GM19025 (cell line): ENCODE results near the gene PATJ.
"Not testable (repeated sequence)": the region's sequence is repeated elsewhere in the genome, so short reads cannot be mapped to it uniquely, and the experiment has no call there.

ENCODE experiments used
- ATAC-seq: cut with Tn5 transposase; IDR thresholded peaks from one replicate; pipeline ENCODE4 v1.9.1; 2021; ENCODE audit warnings: mild to moderate bottlenecking, low read depth, moderate library complexity; ENCODE audit not compliant: unreplicated experiment

PATJ gene

DNA sequence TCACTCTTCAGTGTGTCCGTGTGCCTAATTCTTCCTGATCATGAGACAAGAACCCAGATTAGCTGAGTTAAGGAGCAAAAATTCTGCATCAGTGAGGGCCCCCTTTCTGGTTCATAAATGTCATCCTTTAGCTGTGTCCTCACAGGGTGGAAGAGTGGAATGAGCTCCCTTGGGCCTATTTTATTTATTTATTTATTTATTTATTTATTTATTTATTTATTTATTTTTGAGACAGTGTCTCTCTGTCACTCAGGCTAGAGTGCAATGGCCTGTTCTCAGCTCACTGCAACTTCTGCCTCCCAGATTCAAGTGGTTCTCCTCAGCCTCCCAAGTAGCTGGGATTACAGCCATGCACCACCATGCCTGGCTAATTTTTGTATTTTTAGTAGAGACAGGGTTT, 131.7 kb downstream of the PATJ start:
- ATAC-seq = no peak

DNA sequence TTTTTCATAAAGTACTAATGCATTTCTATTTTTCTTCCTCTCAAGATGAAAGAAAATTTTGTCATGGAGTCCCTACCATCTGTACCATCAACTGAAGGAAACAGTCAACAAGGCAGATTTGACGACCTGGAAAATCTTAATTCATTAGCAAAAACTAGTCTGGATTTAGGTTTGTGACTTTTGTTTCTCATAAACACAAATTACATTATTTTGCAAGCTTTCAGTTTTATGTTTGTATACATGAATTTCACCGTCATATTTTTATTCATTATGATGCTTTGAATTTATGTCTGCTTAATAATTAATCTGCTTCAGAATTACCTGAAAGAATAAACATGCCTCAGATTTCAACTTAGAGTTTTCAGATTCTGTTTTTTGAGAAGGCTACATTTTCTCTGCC, 132.9 kb downstream of the PATJ start:
- ATAC-seq = no peak

- not testable (repeated sequence) for ATAC-seq
Observed at GRCh38 chr1:61879887-61880474, 137.7 kb downstream of the PATJ start.

DNA sequence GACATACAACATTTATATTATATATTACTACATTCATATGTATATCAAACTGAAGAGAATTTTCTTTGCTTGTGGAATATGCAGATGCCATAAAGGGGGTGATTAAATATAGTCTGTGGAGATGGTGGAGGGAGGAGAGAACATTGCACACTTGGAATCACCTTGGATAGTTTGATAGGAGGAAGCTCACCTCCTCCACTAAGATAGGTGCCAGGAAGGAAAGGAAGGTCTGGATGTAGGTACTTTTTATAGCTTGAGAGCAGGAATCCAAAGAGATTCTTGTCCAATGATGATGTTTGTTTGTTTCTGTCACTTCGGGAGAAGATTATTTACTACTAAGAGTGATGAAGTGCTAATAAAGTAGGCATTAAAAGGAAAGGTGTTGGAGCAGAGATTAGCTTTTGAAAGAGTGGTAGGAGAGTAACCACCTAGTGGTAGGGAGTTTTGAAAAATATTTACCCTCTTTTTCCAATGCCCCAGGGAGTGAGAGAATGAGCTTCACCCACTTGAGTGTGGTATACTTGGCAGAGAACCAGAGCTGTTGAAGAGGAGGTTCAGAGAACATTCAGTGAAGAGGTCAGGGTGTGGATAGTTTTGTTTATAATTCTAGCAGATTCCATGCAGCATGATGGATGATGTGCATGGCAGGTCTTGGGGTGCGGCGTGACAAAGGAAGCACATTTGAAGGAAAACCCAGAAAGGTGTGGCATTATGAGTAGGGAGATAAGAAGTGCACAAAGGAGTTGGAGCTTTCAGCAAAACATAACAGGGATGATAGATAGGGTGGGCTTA, 145.0 kb downstream of the PATJ start:
- no peak for ATAC-seq

- ATAC-seq = no peak
Observed at GRCh38 chr1:61887931-61888564, 145.8 kb downstream of the PATJ start.

GRCh38 chr1:61888808-61889207, 146.5 kb downstream of the PATJ start:
- ATAC-seq = no peak

DNA sequence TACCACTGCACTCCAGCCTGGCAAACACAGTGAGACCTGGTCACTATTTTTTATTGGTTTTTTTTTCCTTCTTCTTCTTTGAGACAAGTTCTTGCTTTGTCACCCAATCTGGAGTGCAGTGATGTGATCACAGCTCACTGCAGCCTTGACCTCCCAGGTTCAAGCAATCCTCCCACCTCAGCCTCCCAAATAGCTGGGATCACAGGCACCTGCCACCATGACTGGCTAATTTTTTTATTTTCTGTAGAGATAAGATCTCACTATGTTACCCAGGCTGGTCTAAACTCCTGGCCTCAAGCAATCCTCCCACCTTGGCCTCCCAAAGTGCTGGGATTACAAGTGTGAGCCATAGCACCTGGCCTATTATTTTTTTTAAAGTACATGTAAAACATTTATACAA, 148.2 kb downstream of the PATJ start:
- not testable (repeated sequence) for ATAC-seq

- no peak for ATAC-seq
Observed at GRCh38 chr1:61892977-61893376, 150.7 kb downstream of the PATJ start.

DNA sequence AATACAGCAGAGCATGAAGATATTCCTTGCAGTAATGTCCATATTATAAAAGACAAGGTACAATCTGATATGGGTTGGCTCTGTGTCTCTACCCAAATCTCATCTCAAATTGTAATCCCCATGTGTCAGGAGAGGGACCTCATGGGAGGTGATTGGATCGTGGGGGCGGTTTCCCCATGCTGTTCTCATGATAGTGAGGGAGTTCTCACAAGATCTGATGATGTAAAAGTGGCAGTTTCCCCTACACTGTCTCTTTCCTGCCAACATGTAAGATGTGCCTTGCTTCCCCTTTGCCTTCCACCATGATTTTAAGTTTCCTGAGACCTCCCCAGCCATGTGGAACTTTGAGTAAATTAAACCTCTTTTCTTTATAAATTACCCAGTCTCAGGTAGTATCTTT, 152.0 kb downstream of the PATJ start:
- ATAC-seq = not testable (repeated sequence)

- ATAC-seq = no peak
Observed at GRCh38 chr1:61895175-61895574, 152.9 kb downstream of the PATJ start.

- ATAC-seq = no peak
Observed at GRCh38 chr1:61898658-61899057, 156.4 kb downstream of the PATJ start.

- no peak for ATAC-seq
Observed at GRCh38 chr1:61904354-61904753, 162.1 kb downstream of the PATJ start.

DNA sequence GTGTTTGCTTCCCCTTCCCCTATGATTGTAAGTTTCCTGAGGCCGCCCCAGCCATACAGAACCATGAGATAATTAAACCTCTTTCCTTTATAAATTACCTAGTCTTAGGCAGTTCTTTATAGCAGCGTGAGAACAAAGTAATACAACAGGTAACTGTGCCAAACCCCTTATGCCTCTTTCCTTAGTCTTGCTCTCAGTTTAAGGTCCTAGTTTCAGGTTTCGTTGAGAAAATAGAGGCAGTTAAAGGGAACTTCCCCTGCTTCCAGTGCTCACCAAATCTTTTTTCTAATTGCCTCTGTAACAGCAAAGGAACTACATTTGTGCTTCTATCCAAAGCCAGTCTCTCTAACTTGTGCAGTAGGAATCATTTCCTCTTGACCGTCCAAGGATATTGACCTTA, 164.8 kb downstream of the PATJ start:
- no peak for ATAC-seq

GRCh38 chr1:61910035-61910434, 167.8 kb downstream of the PATJ start:
- ATAC-seq = no peak

- ATAC-seq = no peak
Observed at GRCh38 chr1:61914823-61915482, 172.7 kb downstream of the PATJ start.

GRCh38 chr1:61921435-61921834, 179.2 kb downstream of the PATJ start:
- no peak for ATAC-seq

DNA sequence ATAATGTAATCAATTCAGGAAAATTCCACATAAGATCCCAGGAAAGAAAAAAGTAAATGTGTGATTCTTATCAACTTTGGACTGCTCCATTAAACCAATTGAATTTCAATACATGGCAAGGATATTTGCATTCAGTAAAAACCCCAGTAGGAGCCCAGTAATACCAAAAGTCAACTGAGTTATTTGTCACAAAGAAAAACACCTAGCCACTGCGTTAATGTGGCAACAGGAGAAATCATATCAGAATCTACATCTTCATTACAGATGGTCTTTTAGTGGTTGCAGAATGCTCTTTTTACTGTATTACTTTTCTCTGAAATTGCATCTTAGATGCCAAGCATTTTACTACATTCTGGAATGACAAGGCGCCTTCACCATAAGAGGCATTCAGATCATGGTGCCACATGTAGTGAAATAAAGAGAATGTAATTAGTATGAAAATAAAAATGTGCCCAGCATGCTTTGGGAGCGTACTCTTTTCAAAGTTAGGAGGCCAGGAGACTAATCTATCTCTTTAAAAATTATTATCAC, 180.7 kb downstream of the PATJ start:
- no peak for ATAC-seq

DNA sequence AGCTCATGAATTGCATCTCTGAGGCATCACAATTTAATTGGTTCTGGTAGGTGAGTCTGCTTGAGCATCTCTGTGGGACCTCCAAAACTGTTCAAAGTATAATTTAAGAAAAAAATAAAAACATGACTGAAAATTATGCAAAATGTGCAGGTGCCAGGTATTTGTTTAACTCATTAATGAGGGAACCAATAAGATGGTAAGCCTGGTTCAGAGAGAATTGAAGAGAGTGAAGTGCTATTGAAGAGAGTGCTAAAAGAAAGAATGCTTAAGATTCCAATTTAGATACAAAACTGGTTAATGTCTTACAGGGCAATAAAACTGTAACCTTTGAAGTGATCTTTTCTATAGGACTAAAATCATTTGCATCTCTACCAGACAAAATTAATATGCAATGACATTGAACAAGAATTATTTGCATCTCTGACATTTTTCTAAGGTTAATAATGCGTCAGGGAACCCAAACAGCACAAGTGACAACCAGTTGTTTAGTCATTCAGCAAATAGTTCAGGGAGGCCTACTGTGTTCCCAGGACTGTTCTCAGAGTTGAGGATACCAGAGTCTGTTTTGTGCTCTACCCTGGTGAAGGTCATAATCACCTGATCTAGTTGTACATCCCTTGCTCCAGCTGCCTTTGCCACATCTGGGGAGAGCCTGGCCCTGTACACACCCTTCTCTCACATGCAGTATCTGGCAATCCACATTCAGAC, 183.5 kb downstream of the PATJ start:
- ATAC-seq = no peak

GRCh38 chr1:61926597-61926996, 184.3 kb downstream of the PATJ start:
- no peak for ATAC-seq

- no peak for ATAC-seq
Observed at GRCh38 chr1:61930116-61930645, 187.9 kb downstream of the PATJ start.
